Mesenchymal stem cell (in vitro differentiated cells and primary cell): ENCODE results near the gene APOLD1.
"Not testable (repeated sequence)": the region's sequence is repeated elsewhere in the genome, so short reads cannot be mapped to it uniquely, and the experiment has no call there.

Experiments used
- DNase-seq: peaks from one replicate; pipeline ENCODE4 v3.0.0-alpha.2; 2013
- H2AFZ ChIP-seq: one replicate; pipeline ENCODE4 v1.6.1; 2013; ENCODE audit warnings: low read depth, mild to moderate bottlenecking, control low read depth, inconsistent platforms, low read length, moderate library complexity
- H2AK5ac ChIP-seq: 2 replicates; pipeline ENCODE4 v1.6.1; 2013; ENCODE audit warnings: low read length, moderate library complexity, mild to moderate bottlenecking, inconsistent platforms; ENCODE audit not compliant: severe bottlenecking
- H2BK120ac ChIP-seq: one replicate; pipeline ENCODE4 v1.6.1; 2013; ENCODE audit warnings: low read depth, mild to moderate bottlenecking, inconsistent platforms, low read length, moderate library complexity
- H2BK12ac ChIP-seq, 2 experiments: one replicate each; pipeline ENCODE4 v1.6.1; 2013; ENCODE audit warnings: inconsistent platforms in 2 of 2, low read length in 2 of 2, mild to moderate bottlenecking in 2 of 2, moderate library complexity in 2 of 2, control low read depth in 1 of 2
- H2BK15ac ChIP-seq: one replicate; pipeline ENCODE4 v1.6.1; 2013; ENCODE audit warnings: mild to moderate bottlenecking, low read depth, inconsistent platforms; ENCODE audit not compliant: poor library complexity, severe bottlenecking
- H2BK5ac ChIP-seq: 2 replicates; pipeline ENCODE4 v1.6.1; 2013; ENCODE audit warnings: low read depth, mild to moderate bottlenecking, low read length, control low read depth, inconsistent platforms; ENCODE audit not compliant: poor library complexity, severe bottlenecking
- H3K14ac ChIP-seq, 2 experiments: one replicate each; pipeline ENCODE4 v1.6.1; 2013; ENCODE audit warnings: inconsistent platforms in 2 of 2, low read length in 2 of 2, control low read depth in 1 of 2, mild to moderate bottlenecking in 1 of 2, moderate library complexity in 1 of 2
- H3K18ac ChIP-seq, 2 experiments: one replicate each; pipeline ENCODE4 v1.6.1; 2013; ENCODE audit warnings: inconsistent platforms in 2 of 2, low read length in 2 of 2, control low read depth in 1 of 2, low read depth in 1 of 2, mild to moderate bottlenecking in 1 of 2
- H3K23ac ChIP-seq, 2 experiments: one replicate each; pipeline ENCODE4 v1.6.1; 2013; ENCODE audit warnings: inconsistent platforms in 2 of 2, low read length in 2 of 2, mild to moderate bottlenecking in 2 of 2, moderate library complexity in 2 of 2, control low read depth in 1 of 2
- H3K27ac ChIP-seq: 2 replicates; pipeline ENCODE4 v1.5.1; 2013; ENCODE audit warnings: mild to moderate bottlenecking, moderate library complexity, low read length, control low read depth, inconsistent platforms; ENCODE audit not compliant: poor library complexity, severe bottlenecking
- H3K27me3 ChIP-seq, 2 experiments: 2 replicates each; pipeline versions ENCODE4 v1.6.1 to v1.7.0; 2013; ENCODE audit warnings: low read length in 2 of 2, mild to moderate bottlenecking in 2 of 2, moderate library complexity in 2 of 2, control low read depth in 1 of 2, inconsistent platforms in 1 of 2; ENCODE audit not compliant: control insufficient read depth in 1 of 2, insufficient read depth in 1 of 2
- H3K36me3 ChIP-seq, 2 experiments: 2 replicates each; pipeline versions ENCODE4 v1.6.1 to v1.7.0; 2013; ENCODE audit warnings: low read length in 2 of 2, control low read depth in 1 of 2, inconsistent platforms in 1 of 2, low read depth in 1 of 2, mild to moderate bottlenecking in 1 of 2; ENCODE audit not compliant: insufficient read depth in 2 of 2, control insufficient read depth in 1 of 2
- H3K4ac ChIP-seq, 2 experiments: one replicate each; pipeline ENCODE4 v1.6.1; 2013; ENCODE audit warnings: inconsistent platforms in 2 of 2, low read length in 2 of 2, mild to moderate bottlenecking in 2 of 2, moderate library complexity in 2 of 2, control low read depth in 1 of 2, low read depth in 1 of 2
- H3K4me1 ChIP-seq: 2 replicates; pipeline ENCODE4 v1.6.1; 2013; ENCODE audit warnings: low read depth, low read length, control low read depth; ENCODE audit not compliant: control insufficient read depth, insufficient read depth
- H3K4me2 ChIP-seq: 2 replicates; pipeline ENCODE4 v1.6.1; 2013; ENCODE audit warnings: low read length, mild to moderate bottlenecking, inconsistent platforms; ENCODE audit not compliant: poor library complexity, severe bottlenecking
- H3K4me3 ChIP-seq, 2 experiments: 2 replicates each; pipeline versions ENCODE4 v1.5.1 to v1.7.0; 2013; ENCODE audit warnings: low read length in 2 of 2, mild to moderate bottlenecking in 2 of 2, control low read depth in 1 of 2, low read depth in 1 of 2; ENCODE audit not compliant: insufficient read depth in 1 of 2
- H3K79me1 ChIP-seq: replicated peaks from 2 replicates; pipeline ENCODE4 v1.6.1; 2013; ENCODE audit warnings: mild to moderate bottlenecking, control low read depth, low read length, inconsistent platforms; ENCODE audit not compliant: poor library complexity, severe bottlenecking
- H3K9ac ChIP-seq: 2 replicates; pipeline ENCODE4 v1.7.0; 2013; ENCODE audit warnings: mild to moderate bottlenecking, low read length, moderate library complexity
- H3K9me3 ChIP-seq: 2 replicates; pipeline ENCODE4 v1.7.0; 2013; ENCODE audit warnings: mild to moderate bottlenecking, low read length; ENCODE audit not compliant: control insufficient read depth
- H4K8ac ChIP-seq: one replicate; pipeline ENCODE4 v1.6.1; 2013; ENCODE audit warnings: inconsistent platforms, mild to moderate bottlenecking, low read length, moderate library complexity
- H4K91ac ChIP-seq: one replicate; pipeline ENCODE4 v1.6.1; 2013; ENCODE audit warnings: mild to moderate bottlenecking, low read length, inconsistent platforms
- WGBS: methylation state at CpG from one replicate; pipeline ENCODE4 v1.1.7; 2013; ENCODE audit warnings: mixed read lengths; 5-methylcytosine and 5-hydroxymethylcytosine counted together

The APOLD1 gene

GRCh38 chr12:12807517-12807903 lies 22.1 kb downstream of the APOLD1 start:
- WGBS = 74% methylated on average over 2 of the region's 3 CpGs
- H3K18ac ChIP-seq, H3K36me3 ChIP-seq, H3K4me1 ChIP-seq, H4K91ac ChIP-seq, H2AK5ac ChIP-seq, H3K27ac ChIP-seq, H2BK120ac ChIP-seq, H2AFZ ChIP-seq, DNase-seq, H3K14ac ChIP-seq, H3K9me3 ChIP-seq, H2BK5ac ChIP-seq, H4K8ac ChIP-seq, H3K4me3 ChIP-seq, H3K4ac ChIP-seq, H3K4me2 ChIP-seq, H3K79me1 ChIP-seq, H3K27me3 ChIP-seq, H3K23ac ChIP-seq, H2BK15ac ChIP-seq: not testable (repeated sequence)
- Histone ChIP-seq H2BK12ac (peak overlapping the region in 1 of 2 experiments; percentile 16), H3K9ac (peak overlapping the region; percentile 78)

- Histone ChIP-seq H2BK12ac (peak overlapping the region; percentile 31 to 33), H3K9me3 (no peaks in the 10 kb centered on the region), H2BK15ac (no peak overlapping the region), H3K79me1 (no peaks in the 10 kb centered on the region), H2BK5ac (no peak overlapping the region), H3K4me1 (peaks cover 8% of the 10 kb centered on the region), H2BK120ac (no peak overlapping the region), H3K14ac (no peak overlapping the region), H3K36me3 (no peaks in the 10 kb centered on the region), H3K4me3 (peak overlapping the region in 1 of 2 experiments; percentile 62), H3K9ac (peak overlapping the region; percentile 78), H4K91ac (peak overlapping the region; percentile 94), H3K4me2 (no peak overlapping the region), H3K18ac (peak overlapping the region; percentile 61 to 81), H3K27me3 (no peaks in the 10 kb centered on the region), H3K23ac (no peak overlapping the region), H3K4ac (peak overlapping the region; percentile 9 to 73), H2AK5ac (no peak overlapping the region), H4K8ac (peak overlapping the region; percentile 91), H2AFZ (no peak overlapping the region), H3K27ac (peak overlapping the region; percentile 72)
- 47% methylated on average over 7 of the region's 11 CpGs for WGBS
- peak; percentile 38 for DNase-seq
Measured at GRCh38 chr12:12807970-12808702, 22.7 kb downstream of the APOLD1 start.

GRCh38 chr12:12810553-12811021 lies 25.1 kb downstream of the APOLD1 start:
- no peak overlapping the region for H2AK5ac ChIP-seq
- no peak for DNase-seq
- no peak overlapping the region for H3K27ac ChIP-seq
- H3K4me2 ChIP-seq = no peak overlapping the region
- H2BK5ac ChIP-seq = no peak overlapping the region
- no peak overlapping the region for H2BK12ac ChIP-seq
- H3K9me3 ChIP-seq = no peaks in the 10 kb centered on the region
- no peak overlapping the region for H4K91ac ChIP-seq
- no peak overlapping the region for H3K18ac ChIP-seq
- H3K23ac ChIP-seq = no peak overlapping the region
- H3K14ac ChIP-seq = no peak overlapping the region
- H2BK15ac ChIP-seq = no peak overlapping the region
- H2BK120ac ChIP-seq = no peak overlapping the region
- no peaks in the 10 kb centered on the region for H3K27me3 ChIP-seq
- peaks cover 7% of the 10 kb centered on the region for H3K4me1 ChIP-seq
- no peak overlapping the region for H3K4me3 ChIP-seq
- H3K4ac ChIP-seq = no peak overlapping the region
- whole genome bisulfite sequencing = 90% methylated on average over 10 of the region's 10 CpGs
- no peak overlapping the region for H4K8ac ChIP-seq
- peaks cover 2% of the 10 kb centered on the region for H3K79me1 ChIP-seq
- H2AFZ ChIP-seq = no peak overlapping the region
- H3K9ac ChIP-seq = no peak overlapping the region
- H3K36me3 ChIP-seq = peaks cover 0 to 7% of the 10 kb centered on the region in 2 experiments

GRCh38 chr12:12811343-12811742 lies 25.9 kb downstream of the APOLD1 start:
- Histone ChIP-seq H3K4ac (no peak overlapping the region), H3K4me3 (no peak overlapping the region), H2BK5ac (no peak overlapping the region), H2AFZ (no peak overlapping the region), H3K4me1 (peaks cover 7% of the 10 kb centered on the region), H3K9me3 (no peaks in the 10 kb centered on the region), H4K8ac (no peak overlapping the region), H3K27ac (no peak overlapping the region), H3K4me2 (no peak overlapping the region), H3K27me3 (no peaks in the 10 kb centered on the region), H4K91ac (no peak overlapping the region), H3K18ac (no peak overlapping the region), H3K36me3 (peaks cover 0 to 14% of the 10 kb centered on the region in 2 experiments), H3K79me1 (peaks cover 2% of the 10 kb centered on the region), H2BK15ac (no peak overlapping the region), H2AK5ac (no peak overlapping the region), H2BK120ac (no peak overlapping the region), H3K14ac (no peak overlapping the region), H3K9ac (no peak overlapping the region), H2BK12ac (no peak overlapping the region), H3K23ac (no peak overlapping the region)
- no CpG with 5 or more reads among the region's 3 CpGs for WGBS
- no peak for DNase-seq
